Measurements from ENCODE around the gene POMGNT1.
A peak's percentile ranks its signal among the peaks of the same experiment; 100 is the strongest.
"Not testable (repeated sequence)": the region's sequence is repeated elsewhere in the genome, so short reads cannot be mapped to it uniquely, and the experiment has no call there.

Gene POMGNT1

GRCh38 chr1:46246136-46246535 lies 47.9 kb upstream of the POMGNT1 start:
- Histone ChIP-seq H4K8ac (ENCODE audit: low read length) (peak overlapping the region; percentile 38), H3K9ac (ENCODE audit: low read length) (peak overlapping the region; percentile 96), H3K4me1 (ENCODE audit: control insufficient read depth, insufficient read depth, low read depth, low read length) (peaks cover 13% of the 10 kb centered on the region), H3K79me1 (replicated peaks; ENCODE audit: low read length, poor library complexity, severe bottlenecking) (peaks cover 13% of the 10 kb centered on the region)
- H3K4me2 ChIP-seq (ENCODE audit: low read length, poor library complexity, severe bottlenecking); DNase-seq; H2BK5ac ChIP-seq (ENCODE audit: low read depth, low read length, poor library complexity, severe bottlenecking); H2BK12ac ChIP-seq (ENCODE audit: low read length in 2 of 2); H2BK120ac ChIP-seq (ENCODE audit: low read depth, low read length); H2AFZ ChIP-seq (ENCODE audit: low read depth, low read length); H3K4ac ChIP-seq (ENCODE audit: low read depth in 1 of 2, low read length in 2 of 2); H3K4me3 ChIP-seq (ENCODE audit: insufficient read depth in 1 of 2, low read depth in 1 of 2, low read length in 2 of 2); H2AK5ac ChIP-seq (ENCODE audit: low read length, severe bottlenecking); H3K23ac ChIP-seq (ENCODE audit: low read length in 2 of 2); H3K27ac ChIP-seq (ENCODE audit: low read length, poor library complexity, severe bottlenecking); H3K9me3 ChIP-seq (ENCODE audit: control insufficient read depth, low read length); H3K27me3 ChIP-seq (ENCODE audit: control insufficient read depth in 1 of 2, insufficient read depth in 1 of 2, low read length in 2 of 2); H3K18ac ChIP-seq (ENCODE audit: low read depth in 1 of 2, low read length in 2 of 2); H2BK15ac ChIP-seq (ENCODE audit: low read depth, poor library complexity, severe bottlenecking); H3K36me3 ChIP-seq (ENCODE audit: control insufficient read depth in 1 of 2, insufficient read depth in 2 of 2, low read depth in 1 of 2, low read length in 2 of 2); H3K14ac ChIP-seq (ENCODE audit: low read length in 2 of 2); H4K91ac ChIP-seq (ENCODE audit: low read length): not testable (repeated sequence)
- 96% methylated on average over 17 of the region's 17 CpGs for WGBS

- no peak overlapping the region for H4K91ac ChIP-seq (ENCODE audit: low read length)
- no peaks in the 10 kb centered on the region for H3K9me3 ChIP-seq (ENCODE audit: control insufficient read depth, low read length)
- no peak overlapping the region for H2BK15ac ChIP-seq (ENCODE audit: low read depth, poor library complexity, severe bottlenecking)
- DNase-seq, result peak; percentile 21
- H3K27ac ChIP-seq (ENCODE audit: low read length, poor library complexity, severe bottlenecking), result no peak overlapping the region
- no peak overlapping the region for H2BK120ac ChIP-seq (ENCODE audit: low read depth, low read length)
- H2AFZ ChIP-seq (ENCODE audit: low read depth, low read length), result no peak overlapping the region
- H3K4me2 ChIP-seq (ENCODE audit: low read length, poor library complexity, severe bottlenecking), result no peak overlapping the region
- no peak overlapping the region for H3K4ac ChIP-seq (ENCODE audit: low read depth in 1 of 2, low read length in 2 of 2)
- H3K23ac ChIP-seq (ENCODE audit: low read length in 2 of 2), result no peak overlapping the region
- no peak overlapping the region for H3K18ac ChIP-seq (ENCODE audit: low read depth in 1 of 2, low read length in 2 of 2)
- WGBS, result 68% methylated on average over 3 of the region's 3 CpGs
- H3K9ac ChIP-seq (ENCODE audit: low read length), result no peak overlapping the region
- H4K8ac ChIP-seq (ENCODE audit: low read length), result peak overlapping the region; percentile 42
- no peak overlapping the region for H2BK12ac ChIP-seq (ENCODE audit: low read length in 2 of 2)
- no peak overlapping the region for H2AK5ac ChIP-seq (ENCODE audit: low read length, severe bottlenecking)
- H3K14ac ChIP-seq (ENCODE audit: low read length in 2 of 2), result no peak overlapping the region
- H3K4me3 ChIP-seq (ENCODE audit: insufficient read depth in 1 of 2, low read depth in 1 of 2, low read length in 2 of 2), result no peak overlapping the region
- H3K27me3 ChIP-seq (ENCODE audit: control insufficient read depth in 1 of 2, insufficient read depth in 1 of 2, low read length in 2 of 2), result no peaks in the 10 kb centered on the region
- peaks cover 13% of the 10 kb centered on the region for H3K4me1 ChIP-seq (ENCODE audit: control insufficient read depth, insufficient read depth, low read depth, low read length)
- H2BK5ac ChIP-seq (ENCODE audit: low read depth, low read length, poor library complexity, severe bottlenecking), result no peak overlapping the region
- H3K36me3 ChIP-seq (ENCODE audit: control insufficient read depth in 1 of 2, insufficient read depth in 2 of 2, low read depth in 1 of 2, low read length in 2 of 2), result peaks cover 0 to under 1% of the 10 kb centered on the region in 2 experiments
- peaks cover 13% of the 10 kb centered on the region for H3K79me1 ChIP-seq (replicated peaks; ENCODE audit: low read length, poor library complexity, severe bottlenecking)
These were observed 46.6 kb upstream of the POMGNT1 start for GRCh38 chr1:46244656-46245371.

- not testable (repeated sequence) for H2BK12ac ChIP-seq (ENCODE audit: low read length in 2 of 2); H3K14ac ChIP-seq (ENCODE audit: low read length in 2 of 2)
- WGBS, result 99% methylated on average over 3 of the region's 3 CpGs
These were observed 45.6 kb upstream of the POMGNT1 start for GRCh38 chr1:46243831-46244230.

GRCh38 chr1:46242918-46243317 lies 44.7 kb upstream of the POMGNT1 start:
- H2AK5ac ChIP-seq (ENCODE audit: low read length, severe bottlenecking), result no peak overlapping the region
- no peak overlapping the region for H4K91ac ChIP-seq (ENCODE audit: low read length)
- H3K79me1 ChIP-seq (replicated peaks; ENCODE audit: low read length, poor library complexity, severe bottlenecking), result peaks cover under 1% of the 10 kb centered on the region
- no peak overlapping the region for H4K8ac ChIP-seq (ENCODE audit: low read length)
- H3K27me3 ChIP-seq (ENCODE audit: control insufficient read depth in 1 of 2, insufficient read depth in 1 of 2, low read length in 2 of 2), result no peaks in the 10 kb centered on the region
- H3K9me3 ChIP-seq (ENCODE audit: control insufficient read depth, low read length), result peaks cover 4% of the 10 kb centered on the region
- H3K23ac ChIP-seq (ENCODE audit: low read length in 2 of 2), result no peak overlapping the region
- no peaks in the 10 kb centered on the region for H3K36me3 ChIP-seq (ENCODE audit: control insufficient read depth in 1 of 2, insufficient read depth in 2 of 2, low read depth in 1 of 2, low read length in 2 of 2)
- DNase-seq, result no peak
- no peak overlapping the region for H3K9ac ChIP-seq (ENCODE audit: low read length)
- H2BK5ac ChIP-seq (ENCODE audit: low read depth, low read length, poor library complexity, severe bottlenecking), result no peak overlapping the region
- H3K27ac ChIP-seq (ENCODE audit: low read length, poor library complexity, severe bottlenecking), result no peak overlapping the region
- H3K4ac ChIP-seq (ENCODE audit: low read depth in 1 of 2, low read length in 2 of 2), result no peak overlapping the region
- H3K4me3 ChIP-seq (ENCODE audit: insufficient read depth in 1 of 2, low read depth in 1 of 2, low read length in 2 of 2), result no peak overlapping the region
- no peak overlapping the region for H3K14ac ChIP-seq (ENCODE audit: low read length in 2 of 2)
- 100% methylated on average over 1 of the region's 1 CpG for WGBS
- H2BK120ac ChIP-seq (ENCODE audit: low read depth, low read length), result no peak overlapping the region
- no peak overlapping the region for H2BK12ac ChIP-seq (ENCODE audit: low read length in 2 of 2)
- H3K4me2 ChIP-seq (ENCODE audit: low read length, poor library complexity, severe bottlenecking), result no peak overlapping the region
- H3K4me1 ChIP-seq (ENCODE audit: control insufficient read depth, insufficient read depth, low read depth, low read length), result peaks cover 3% of the 10 kb centered on the region
- no peak overlapping the region for H2BK15ac ChIP-seq (ENCODE audit: low read depth, poor library complexity, severe bottlenecking)
- H3K18ac ChIP-seq (ENCODE audit: low read depth in 1 of 2, low read length in 2 of 2), result no peak overlapping the region
- no peak overlapping the region for H2AFZ ChIP-seq (ENCODE audit: low read depth, low read length)

More at GRCh38 chr1:46243831-46244230, 45.6 kb upstream of the POMGNT1 start:
- H3K79me1 ChIP-seq (replicated peaks; ENCODE audit: low read length, poor library complexity, severe bottlenecking); H4K8ac ChIP-seq (ENCODE audit: low read length); DNase-seq; H3K18ac ChIP-seq (ENCODE audit: low read depth in 1 of 2, low read length in 2 of 2); H3K4me2 ChIP-seq (ENCODE audit: low read length, poor library complexity, severe bottlenecking); H2BK5ac ChIP-seq (ENCODE audit: low read depth, low read length, poor library complexity, severe bottlenecking); H3K4me1 ChIP-seq (ENCODE audit: control insufficient read depth, insufficient read depth, low read depth, low read length); H3K27ac ChIP-seq (ENCODE audit: low read length, poor library complexity, severe bottlenecking); H3K9me3 ChIP-seq (ENCODE audit: control insufficient read depth, low read length); H3K36me3 ChIP-seq (ENCODE audit: control insufficient read depth in 1 of 2, insufficient read depth in 2 of 2, low read depth in 1 of 2, low read length in 2 of 2); H2AFZ ChIP-seq (ENCODE audit: low read depth, low read length); H3K4ac ChIP-seq (ENCODE audit: low read depth in 1 of 2, low read length in 2 of 2); H3K23ac ChIP-seq (ENCODE audit: low read length in 2 of 2); H2BK15ac ChIP-seq (ENCODE audit: low read depth, poor library complexity, severe bottlenecking); H3K27me3 ChIP-seq (ENCODE audit: control insufficient read depth in 1 of 2, insufficient read depth in 1 of 2, low read length in 2 of 2); H3K4me3 ChIP-seq (ENCODE audit: insufficient read depth in 1 of 2, low read depth in 1 of 2, low read length in 2 of 2); H2BK120ac ChIP-seq (ENCODE audit: low read depth, low read length); H4K91ac ChIP-seq (ENCODE audit: low read length); H2AK5ac ChIP-seq (ENCODE audit: low read length, severe bottlenecking); H3K9ac ChIP-seq (ENCODE audit: low read length): not testable (repeated sequence)
